Measurements from ENCODE around the gene ATP6V0C.
"Not testable (repeated sequence)": the region's sequence is repeated elsewhere in the genome, so short reads cannot be mapped to it uniquely, and the experiment has no call there.

ATP6V0C gene

DNA sequence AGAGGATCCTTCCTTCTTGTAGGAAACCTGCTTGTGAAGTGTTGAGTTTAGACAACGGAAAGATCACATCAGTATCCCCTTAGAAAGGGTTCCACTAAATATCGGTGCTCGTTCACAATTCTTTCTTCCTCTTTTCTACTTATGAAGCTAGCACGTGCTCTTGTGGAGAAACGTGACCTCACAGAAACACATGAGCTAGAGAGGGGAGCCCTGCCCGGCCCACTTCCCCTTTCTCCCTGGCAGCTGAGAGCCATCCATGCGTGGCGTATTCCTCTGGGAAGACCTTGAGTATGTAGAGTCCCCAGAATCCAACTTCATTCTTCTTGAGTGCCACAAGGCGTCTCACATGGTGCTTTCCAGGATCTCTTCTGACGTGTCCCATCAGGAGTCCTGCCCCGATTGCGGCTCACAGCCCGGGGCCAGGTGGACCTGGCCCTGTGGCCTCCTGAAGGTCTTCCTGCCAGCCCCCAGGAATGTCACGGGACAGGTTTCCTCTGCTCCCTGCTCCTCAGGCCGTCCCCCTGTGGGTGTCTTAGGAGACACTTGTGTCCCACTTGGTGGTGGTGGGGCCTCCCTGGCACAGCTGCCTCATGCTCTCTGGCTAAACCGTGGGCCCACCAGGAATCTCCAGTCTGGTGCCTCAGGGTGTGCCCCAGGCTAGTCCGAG is 46.5 kb downstream of the ATP6V0C start:
- DNase-seq: not testable (repeated sequence)

DNA sequence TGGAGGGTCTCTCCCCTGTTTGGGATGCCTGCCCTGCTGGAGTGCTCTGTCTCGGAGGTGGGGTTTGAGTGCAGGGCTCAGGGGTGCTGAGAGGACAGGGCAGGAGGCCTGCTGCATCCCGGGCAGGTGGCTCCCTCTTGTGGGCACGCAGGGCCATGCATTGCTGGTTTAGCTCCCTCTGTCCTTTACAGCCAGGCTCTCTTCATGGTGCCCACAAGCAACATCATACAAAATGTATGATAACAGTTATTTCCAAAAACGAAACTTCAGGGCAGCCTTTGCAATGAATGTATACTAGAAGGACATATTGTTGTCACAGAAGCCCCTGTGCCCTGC is 47.0 kb downstream of the ATP6V0C start:
- DNase-seq: peak; percentile 70

DNA sequence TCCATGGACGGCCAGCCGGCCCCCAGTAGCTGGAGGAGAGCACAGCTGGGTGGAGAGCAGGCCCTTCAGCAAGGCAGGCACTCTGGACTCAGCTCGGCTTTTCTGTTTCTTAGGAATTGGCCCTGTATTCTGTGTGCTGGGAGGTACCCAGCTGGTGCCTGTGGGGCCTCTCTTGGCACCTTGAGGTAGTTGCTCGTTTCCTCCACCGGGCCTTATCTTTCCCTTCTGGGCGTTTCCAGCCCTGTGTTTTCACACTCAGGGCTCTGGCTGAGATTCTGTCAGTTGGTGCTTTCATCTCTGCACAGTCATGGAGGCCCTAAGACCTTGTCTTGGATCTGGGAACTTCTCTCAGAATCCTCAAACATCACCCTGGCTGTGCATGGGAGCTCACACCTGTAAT is 53.8 kb downstream of the ATP6V0C start:
- not testable (repeated sequence) for DNase-seq

- not testable (repeated sequence) for DNase-seq
These were observed 54.8 kb downstream of the ATP6V0C start for GRCh38 chr16:2568573-2568972.
